IMR-90 (cell line): ENCODE data around the gene VIPR2. TPM values are rescaled to one million over a fixed set of nuclear protein-coding genes. Genes with fewer than 3 reads are reported as not detected.

ENCODE experiments used
- ATAC-seq: fragments of 200-7000 bp; cut with Tn5 transposase; 2 replicates; pipeline ENCODE4 v1.9.1; 2020; ENCODE audit warnings: low read depth, mild to moderate bottlenecking, moderate library complexity
- BruUV-seq: library from RNA; stranded (reverse); fragments of 400-500 nt; replicated peaks from 2 replicates; lab custom pipeline; 2021; lab: Mats Ljungman, UMichigan
- CTCF ChIA-PET: fragments of 300-600 bp; formaldehyde crosslinking; extraction: SDS; loops from one replicate; lab custom pipeline; 2021; ENCODE audit warnings: antibody characterized with exemption; lab: Yijun Ruan, JAX
- POLR2A ChIA-PET: fragments of 300-600 bp; sonication (Branson Sonifier 250); formaldehyde crosslinking; loops from one replicate; lab custom pipeline; 2022; ENCODE audit warnings: antibody characterized with exemption; ENCODE audit not compliant: unreplicated experiment; lab: Charles Lee
- DNase-seq: peaks from one replicate; pipeline ENCODE4 v3.0.0; 2013
- H2AFZ ChIP-seq: replicated peaks from 2 replicates; pipeline ENCODE3; 2013; ENCODE audit warnings: low read length, mild to moderate bottlenecking; ENCODE audit not compliant: poor library complexity
- H2AK5ac ChIP-seq: 2 replicates; pipeline ENCODE4 v1.6.1; 2013; ENCODE audit warnings: low read depth, low read length, inconsistent platforms
- H2AK9ac ChIP-seq: replicated peaks from 2 replicates; pipeline ENCODE3; 2013; ENCODE audit warnings: mild to moderate bottlenecking, low read depth, low read length, moderate library complexity; ENCODE audit not compliant: poor library complexity
- H2BK120ac ChIP-seq: 2 replicates; pipeline ENCODE4 v1.6.1; 2013; ENCODE audit warnings: low read depth, low read length, inconsistent platforms
- H2BK15ac ChIP-seq: 3 replicates; pipeline ENCODE4 v1.6.1; 2013; ENCODE audit warnings: low read depth, low read length, inconsistent platforms
- H2BK20ac ChIP-seq: 2 replicates; pipeline ENCODE4 v1.6.1; 2013; ENCODE audit warnings: low read depth, mild to moderate bottlenecking, inconsistent platforms, low read length, moderate library complexity
- H2BK5ac ChIP-seq: 2 replicates; pipeline ENCODE4 v1.6.1; 2013; ENCODE audit warnings: mild to moderate bottlenecking, low read depth, low read length, inconsistent platforms; ENCODE audit not compliant: poor library complexity, severe bottlenecking
- H3K14ac ChIP-seq: replicated peaks from 2 replicates; pipeline ENCODE4 v1.6.1; 2013; ENCODE audit warnings: low read depth, low read length, inconsistent platforms
- H3K18ac ChIP-seq: 2 replicates; pipeline ENCODE4 v1.6.1; 2013; ENCODE audit warnings: low read depth, low read length, control low read depth
- H3K23ac ChIP-seq: 2 replicates; pipeline ENCODE4 v1.6.1; 2013; ENCODE audit warnings: low read depth, low read length, inconsistent platforms
- H3K27ac ChIP-seq: 2 replicates; pipeline ENCODE4 v1.5.1; 2013; ENCODE audit warnings: mild to moderate bottlenecking, control low read depth, low read length; ENCODE audit not compliant: insufficient read depth
- H3K27me3 ChIP-seq: 2 replicates; pipeline ENCODE4 v1.6.1; 2013; ENCODE audit warnings: low read length; ENCODE audit not compliant: control insufficient read depth, insufficient read depth
- H3K36me3 ChIP-seq: 2 replicates; pipeline ENCODE4 v1.6.1; 2013; ENCODE audit warnings: low read length, mixed read lengths; ENCODE audit not compliant: control insufficient read depth, insufficient read depth
- H3K4ac ChIP-seq: 2 replicates; pipeline ENCODE4 v1.6.1; 2013; ENCODE audit warnings: low read depth, low read length, inconsistent platforms
- H3K4me1 ChIP-seq: 2 replicates; pipeline ENCODE4 v1.6.1; 2013; ENCODE audit warnings: low read length, mixed read lengths; ENCODE audit not compliant: control insufficient read depth, insufficient read depth
- H3K4me2 ChIP-seq: 2 replicates; pipeline ENCODE4 v1.6.1; 2013; ENCODE audit warnings: low read depth, mild to moderate bottlenecking, control low read depth, low read length, moderate library complexity
- H3K4me3 ChIP-seq: 2 replicates; pipeline ENCODE4 v1.5.1; 2013; ENCODE audit warnings: low read depth, mild to moderate bottlenecking, control low read depth, low read length, moderate library complexity; ENCODE audit not compliant: insufficient read depth
- H3K56ac ChIP-seq: 2 replicates; pipeline ENCODE4 v1.6.1; 2013; ENCODE audit warnings: low read length, inconsistent platforms; ENCODE audit not compliant: insufficient read depth; ENCODE audit errors: extremely low read depth
- H3K79me1 ChIP-seq, 2 experiments: 2 replicates each; pipeline ENCODE4 v1.6.1; 2013; ENCODE audit warnings: low read length in 2 of 2, inconsistent platforms in 1 of 2, low read depth in 1 of 2
- H3K9ac ChIP-seq: 2 replicates; pipeline ENCODE4 v1.6.1; 2013; ENCODE audit warnings: low read depth, low read length, control low read depth
- H3K9me1 ChIP-seq: 2 replicates; pipeline ENCODE4 v1.6.1; 2013; ENCODE audit warnings: low read length, inconsistent platforms; ENCODE audit not compliant: insufficient read depth
- H3K9me3 ChIP-seq: 2 replicates; pipeline ENCODE4 v1.6.1; 2013; ENCODE audit warnings: low read length; ENCODE audit not compliant: control insufficient read depth, insufficient read depth
- H4K20me1 ChIP-seq: 2 replicates; pipeline ENCODE4 v1.6.1; 2013; ENCODE audit warnings: low read length, inconsistent platforms; ENCODE audit not compliant: insufficient read depth
- H4K5ac ChIP-seq: 2 replicates; pipeline ENCODE4 v1.6.1; 2013; ENCODE audit warnings: mild to moderate bottlenecking, low read depth, low read length, control low read depth
- H4K8ac ChIP-seq, 2 experiments: 2 replicates each; pipeline ENCODE4 v1.6.1; 2013; ENCODE audit warnings: low read depth in 2 of 2, low read length in 2 of 2, control low read depth in 1 of 2, inconsistent platforms in 1 of 2
- H4K91ac ChIP-seq: 2 replicates; pipeline ENCODE4 v1.6.1; 2013; ENCODE audit warnings: low read depth, low read length, inconsistent platforms; ENCODE audit not compliant: insufficient read depth
- BHLHE40 ChIP-seq: fragments of 150-350 bp; IDR thresholded peaks from 2 replicates; pipeline ENCODE4 v1.6.1; 2016; ENCODE audit warnings: mild to moderate bottlenecking, low read depth, low read length
- CEBPB ChIP-seq: IDR thresholded peaks from 2 replicates; pipeline ENCODE4 v1.6.1; 2012; ENCODE audit warnings: low read depth, low read length, improper control_type of control experiment
- CHD1 ChIP-seq: IDR thresholded peaks from 2 replicates; pipeline ENCODE4 v1.6.1; 2012; ENCODE audit warnings: low read depth, low read length, improper control_type of control experiment
- ELK1 ChIP-seq: fragments of 150-350 bp; IDR thresholded peaks from 2 replicates; pipeline ENCODE4 v1.6.1; 2016; ENCODE audit warnings: low read depth, mild to moderate bottlenecking, low read length, moderate library complexity, borderline replicate concordance
- MAFK ChIP-seq: IDR thresholded peaks from 2 replicates; pipeline ENCODE4 v1.6.1; 2012; ENCODE audit warnings: low read depth, low read length, improper control_type of control experiment
- MAZ ChIP-seq: IDR thresholded peaks from 2 replicates; pipeline ENCODE4 v1.6.1; 2012; ENCODE audit warnings: low read depth, mild to moderate bottlenecking, low read length, improper control_type of control experiment, moderate library complexity, borderline replicate concordance
- MXI1 ChIP-seq: IDR thresholded peaks from 2 replicates; pipeline ENCODE4 v1.6.1; 2012; ENCODE audit warnings: low read depth, mild to moderate bottlenecking, low read length, moderate library complexity, borderline replicate concordance
- POLR2A ChIP-seq: IDR thresholded peaks from 2 replicates; pipeline ENCODE4 v1.6.1; 2012; ENCODE audit warnings: mild to moderate bottlenecking, low read depth, low read length
- RCOR1 ChIP-seq: IDR thresholded peaks from 2 replicates; pipeline ENCODE4 v1.6.1; 2012; ENCODE audit warnings: mild to moderate bottlenecking, low read length, improper control_type of control experiment; ENCODE audit not compliant: insufficient replicate concordance
- RFX5 ChIP-seq: IDR thresholded peaks from 2 replicates; pipeline ENCODE4 v1.8.0; 2012; ENCODE audit warnings: low read depth, mild to moderate bottlenecking, low read length, moderate library complexity
- SMC3 ChIP-seq: fragments of 150-350 bp; IDR thresholded peaks from 2 replicates; pipeline ENCODE4 v1.6.1; 2016; ENCODE audit warnings: low read depth, mild to moderate bottlenecking, antibody characterized with exemption, low read length, moderate library complexity
- WGBS, 2 experiments: methylation state at CpG; one replicate each; pipeline versions ENCODE4 v1.1.5 to v1.1.7; 2013; ENCODE audit warnings: missing lambda C conversion rate in 2 of 2; ENCODE audit not compliant: insufficient read length in 1 of 2; ENCODE audit errors: extremely low coverage in 2 of 2; 5-methylcytosine and 5-hydroxymethylcytosine counted together
- dilution Hi-C: fragments of 300-500 bp; cut with HindIII; formaldehyde crosslinking; loops from one replicate; pipeline ENCODE4 v1.14.3; 2018; ENCODE audit warnings: low sequenced_read_pairs; ENCODE audit not compliant: unreplicated experiment
- in situ Hi-C: fragments of 300-500 bp; cut with MboI; formaldehyde crosslinking; loops from 3 replicates; pipeline ENCODE4 v1.14.3; 2019; ENCODE audit warnings: low sequenced_read_pairs, inconsistent platforms, mixed read lengths
- intact Hi-C: fragments of 100-400 bp; cut with micrococcal nuclease; formaldehyde crosslinking; loops from 2 replicates; pipeline ENCODE4 v1.10.0; 2022
- polyA plus RNA-seq, 3 experiments: library from polyadenylated mRNA; depleted of rRNA; stranded (reverse); fragments of >200 nt; gene quantifications; 2 replicates each; pipeline ENCODE4 v1.2.3, GENCODE V29; 2012; ENCODE audit warnings: low replicate concordance in 1 of 3
- total RNA-seq: library from RNA; depleted of rRNA; stranded (reverse); fragments of >200 nt; gene quantifications from 2 replicates; pipeline ENCODE4 v1.2.3, GENCODE V29; 2012
- TF ChIP-seq, protein P1 (sequence below): fragments of 150-350 bp; IDR thresholded peaks from 2 replicates; pipeline ENCODE4 v1.6.1; 2017; ENCODE audit warnings: mild to moderate bottlenecking, antibody characterized with exemption, low read length, low read depth

The VIPR2 gene
- total and polyA plus RNA-seq, 2 of the 4 experiments (the other 2 are of a cell fraction) = not detected

GRCh38 chr7:159115601-159116501, 28.8 kb downstream of the VIPR2 start:
- Histone ChIP-seq H3K27ac (no peak overlapping the region), H3K4me2 (no peak overlapping the region), H2AFZ (no peak overlapping the region), H2BK15ac (no peak overlapping the region), H3K79me1 (no peaks in the 10 kb centered on the region), H3K18ac (no peak overlapping the region), H2BK20ac (no peak overlapping the region), H4K5ac (no peak overlapping the region), H3K36me3 (no peaks in the 10 kb centered on the region), H3K9me3 (peaks cover 31% of the 10 kb centered on the region), H3K9me1 (no peaks in the 10 kb centered on the region), H2AK5ac (no peak overlapping the region), H3K56ac (no peak overlapping the region), H4K91ac (no peak overlapping the region), H3K27me3 (no peaks in the 10 kb centered on the region), H2AK9ac (peak overlapping the region; percentile 55), H3K4me3 (no peak overlapping the region), H3K4me1 (no peaks in the 10 kb centered on the region), H2BK120ac (no peak overlapping the region), H3K14ac (no peak overlapping the region), H4K20me1 (no peaks in the 10 kb centered on the region), H3K23ac (no peak overlapping the region), H3K4ac (no peak overlapping the region), H4K8ac (no peak overlapping the region), H2BK5ac (no peak overlapping the region), H3K9ac (no peak overlapping the region)
- POLR2A ChIA-PET = no interaction called here
- ATAC-seq (no peak), DNase-seq (no peak)
- dilution Hi-C loops (no loop called here), intact Hi-C loops (no loop called here), in situ Hi-C loops (no loop called here)
- TF ChIP-seq POLR2A (no peak), RCOR1 (no peak), MAZ (no peak), SMC3 (no peak), MAFK (no peak), ELK1 (no peak), MXI1 (no peak), BHLHE40 (no peak), RFX5 (no peak), CHD1 (no peak), CEBPB (no peak)
- TF ChIP-seq, protein P1, sequence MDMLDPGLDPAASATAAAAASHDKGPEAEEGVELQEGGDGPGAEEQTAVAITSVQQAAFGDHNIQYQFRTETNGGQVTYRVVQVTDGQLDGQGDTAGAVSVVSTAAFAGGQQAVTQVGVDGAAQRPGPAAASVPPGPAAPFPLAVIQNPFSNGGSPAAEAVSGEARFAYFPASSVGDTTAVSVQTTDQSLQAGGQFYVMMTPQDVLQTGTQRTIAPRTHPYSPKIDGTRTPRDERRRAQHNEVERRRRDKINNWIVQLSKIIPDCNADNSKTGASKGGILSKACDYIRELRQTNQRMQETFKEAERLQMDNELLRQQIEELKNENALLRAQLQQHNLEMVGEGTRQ = no peak
- CTCF ChIA-PET = no interaction called here
- 38% methylated on average over 8 of the region's 19 CpGs; no CpG with 5 or more reads in 1 of the 2 experiments for WGBS, 2 experiments
- no TSS peak for BruUV-seq
